Activated CD4-positive, alpha-beta T cell treated with anti-CD3 and anti-CD28 coated beads, Interleukin-2, amount 50 U/mL, for 16 hours (primary cell): ENCODE data around the gene KATNAL1.
A peak's percentile ranks its signal among the peaks of the same experiment; 100 is the strongest.
"Not testable (repeated sequence)": the region's sequence is repeated elsewhere in the genome, so short reads cannot be mapped to it uniquely, and the experiment has no call there.

Experiments
- DNase-seq: peaks from one replicate; pipeline ENCODE4 v3.0.0-alpha.2; 2020

Gene KATNAL1

DNA sequence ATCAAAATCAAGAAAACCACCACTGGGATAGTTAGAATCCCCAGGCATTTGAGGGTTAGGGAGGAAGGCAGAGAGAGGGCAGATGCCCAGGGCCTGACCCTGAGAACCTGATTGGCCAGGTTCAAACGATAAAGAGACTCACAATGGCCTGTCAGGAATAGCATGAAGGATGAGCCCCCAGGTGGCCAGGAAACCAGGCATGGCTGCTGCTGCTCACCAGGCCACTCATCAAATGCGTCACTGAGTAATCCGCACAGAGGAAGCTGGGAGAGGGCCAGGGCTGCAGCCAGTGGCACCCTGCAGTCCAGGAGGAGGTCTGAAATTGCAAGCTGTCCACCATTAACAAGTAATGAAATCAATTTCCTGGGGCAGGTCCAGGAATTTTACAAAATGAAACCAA lies 111.3 kb downstream of the KATNAL1 start:
- DNase-seq, result no peak

DNA sequence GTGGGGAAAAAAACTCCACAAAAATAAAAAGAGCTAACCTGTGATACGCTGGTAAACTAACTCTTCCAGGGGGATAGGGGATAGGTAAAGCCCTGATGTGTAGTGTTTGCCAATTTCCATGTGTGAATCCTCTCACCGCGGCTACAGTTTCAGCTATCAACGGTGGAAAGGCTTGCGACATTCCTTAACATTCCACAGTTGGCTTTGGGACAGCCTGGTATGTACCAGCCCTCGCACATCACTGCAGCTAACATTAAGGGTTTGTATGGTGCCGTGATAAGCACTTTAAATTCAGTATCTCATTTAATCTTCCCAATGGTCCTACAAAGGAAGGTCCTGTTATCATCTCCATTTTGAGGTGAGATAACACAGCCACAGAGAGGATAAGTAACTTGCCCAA lies 112.4 kb downstream of the KATNAL1 start:
- DNase-seq, result no peak

DNA sequence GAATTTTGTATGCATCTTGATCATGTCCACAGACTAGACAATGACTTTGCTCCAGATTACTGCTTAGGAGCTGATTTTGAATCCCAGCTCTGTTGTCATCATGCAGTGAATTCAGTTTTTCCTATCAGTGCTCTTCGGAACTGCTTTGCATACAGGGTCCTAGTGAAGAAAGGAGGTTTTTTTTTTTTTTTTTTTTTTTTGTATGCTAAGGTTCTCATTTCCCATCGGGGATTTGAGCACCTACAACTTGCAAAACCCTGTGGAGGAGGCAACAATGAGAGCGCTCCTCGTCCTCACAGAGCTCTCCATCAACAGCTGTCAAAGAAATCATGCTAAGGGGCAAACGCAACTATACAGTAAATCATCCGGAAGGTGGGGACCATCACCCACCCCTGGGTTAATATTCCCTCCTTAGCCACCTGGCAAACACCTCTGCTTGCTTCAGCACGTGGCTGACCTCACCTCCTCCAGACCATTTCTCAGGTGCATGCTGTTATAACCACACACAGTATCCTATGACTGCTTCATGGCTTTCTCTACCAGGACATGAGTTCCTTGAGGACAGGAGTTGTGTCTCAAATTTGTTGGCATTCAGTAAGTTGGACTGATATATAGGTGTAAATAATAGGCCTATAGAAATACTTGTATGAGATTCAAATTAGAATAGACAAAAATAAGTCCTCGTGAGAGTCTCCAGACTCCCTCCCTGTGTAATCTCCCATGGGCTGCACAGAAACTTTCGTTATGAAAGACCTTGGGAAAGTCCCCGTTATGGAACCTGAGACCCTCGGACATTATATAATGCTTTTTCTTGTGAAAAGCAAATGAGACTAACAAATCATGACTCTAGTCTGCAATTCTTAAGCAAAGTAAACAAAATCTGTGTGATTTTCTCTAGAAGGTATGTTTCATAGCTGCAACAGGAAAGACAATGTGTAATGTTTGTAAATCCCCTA lies 113.8 kb downstream of the KATNAL1 start:
- DNase-seq, result no peak

DNA sequence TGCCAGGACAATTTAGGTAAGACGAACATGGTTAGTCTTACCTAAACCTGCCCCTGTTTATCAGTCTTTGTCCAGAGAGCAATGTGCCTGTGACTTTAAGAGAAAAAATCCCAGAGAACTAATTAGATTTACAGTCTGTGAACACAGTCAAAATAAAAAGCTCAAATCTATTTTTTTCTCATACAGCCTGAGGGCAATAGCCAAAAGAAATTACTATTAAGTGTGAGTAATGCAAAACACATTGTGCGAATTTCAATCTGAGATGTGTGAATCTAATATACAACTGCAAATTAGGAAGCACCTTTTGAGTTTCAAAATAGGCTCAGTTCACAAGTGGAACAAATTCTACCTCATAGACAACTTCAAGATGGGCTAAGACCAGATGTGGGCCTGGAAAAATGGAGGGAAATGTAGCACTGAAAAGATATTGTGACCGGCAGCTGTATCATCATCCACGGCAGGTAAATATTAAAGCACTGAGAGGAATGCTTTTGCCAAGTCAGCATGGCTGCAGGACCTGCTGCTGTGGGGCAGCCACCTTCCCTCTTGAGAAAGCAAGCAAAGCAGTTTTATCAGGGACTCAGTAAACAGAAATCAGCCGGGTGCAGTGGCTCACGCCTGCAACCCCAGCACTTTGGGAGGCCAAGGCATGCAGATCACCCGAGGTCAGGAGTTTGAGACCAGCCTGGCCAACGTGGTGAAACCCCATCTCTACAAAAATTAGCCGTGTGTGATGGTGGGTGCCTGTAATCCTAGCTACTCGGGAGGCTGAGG lies 114.8 kb downstream of the KATNAL1 start:
- no peak for DNase-seq

DNA sequence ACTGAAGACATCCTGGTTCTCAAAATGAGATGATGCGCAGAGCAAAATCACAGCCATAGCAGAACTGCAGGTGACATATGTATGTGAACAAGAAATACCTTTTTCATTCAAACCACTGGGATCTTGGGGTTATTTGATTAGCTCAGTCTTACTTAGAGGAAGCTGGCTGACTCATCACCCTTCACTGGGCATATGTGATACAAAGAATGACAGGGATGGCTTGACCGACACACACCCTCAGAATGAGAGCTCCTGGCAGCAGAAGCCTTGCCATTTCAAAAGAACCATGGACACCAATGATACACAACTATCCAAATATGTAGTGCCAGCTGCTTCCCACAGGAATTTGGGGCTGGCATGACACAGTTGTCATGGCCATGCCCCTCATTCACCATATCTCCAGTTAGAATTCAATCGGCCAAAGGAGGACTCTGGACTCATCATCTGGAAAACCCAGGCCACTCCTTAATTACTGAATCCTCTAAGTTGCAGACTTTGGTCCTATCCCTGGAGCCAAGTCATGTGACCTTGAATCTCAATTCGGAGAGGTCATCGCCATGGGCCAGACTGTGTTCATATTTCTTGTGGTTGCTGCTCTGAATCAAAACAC lies 115.8 kb downstream of the KATNAL1 start:
- DNase-seq, result no peak

DNA sequence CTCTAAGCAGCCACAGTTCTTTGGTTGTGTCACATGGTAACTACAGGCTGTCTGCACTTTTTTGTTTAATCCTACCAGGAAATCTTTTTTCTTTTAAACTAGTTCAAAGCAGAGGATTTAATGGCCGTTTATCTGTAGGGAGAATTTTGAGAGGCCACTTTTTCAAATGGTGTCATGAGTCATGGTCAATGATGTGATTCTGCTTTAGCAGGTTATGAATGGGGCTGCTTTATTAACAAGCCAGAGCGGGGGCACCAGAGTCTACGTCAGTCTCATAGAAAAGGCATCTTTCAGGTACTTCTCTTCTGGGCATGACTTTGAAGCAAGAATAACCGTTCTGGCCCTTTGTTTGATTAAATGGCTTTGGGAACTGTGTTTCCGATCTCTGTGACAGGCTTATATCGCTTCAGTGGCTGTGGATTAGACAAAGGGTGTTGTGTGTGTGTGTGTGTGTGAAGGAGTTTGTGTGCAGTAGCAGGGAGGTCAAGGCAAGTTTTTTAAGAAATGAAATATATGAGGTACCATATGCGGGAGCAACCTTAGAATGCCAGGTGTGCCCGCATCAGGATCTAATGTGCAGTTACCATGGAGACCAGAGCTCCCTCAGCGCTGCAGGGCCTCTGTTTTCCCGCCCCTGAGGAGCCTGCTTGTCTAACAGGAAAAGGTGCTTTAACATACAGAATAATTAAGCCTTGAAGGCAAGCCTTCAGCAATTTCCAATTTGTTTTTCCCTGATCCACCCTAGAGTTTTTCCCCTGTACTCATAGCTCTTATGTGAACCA lies 120.5 kb downstream of the KATNAL1 start:
- no peak for DNase-seq

DNA sequence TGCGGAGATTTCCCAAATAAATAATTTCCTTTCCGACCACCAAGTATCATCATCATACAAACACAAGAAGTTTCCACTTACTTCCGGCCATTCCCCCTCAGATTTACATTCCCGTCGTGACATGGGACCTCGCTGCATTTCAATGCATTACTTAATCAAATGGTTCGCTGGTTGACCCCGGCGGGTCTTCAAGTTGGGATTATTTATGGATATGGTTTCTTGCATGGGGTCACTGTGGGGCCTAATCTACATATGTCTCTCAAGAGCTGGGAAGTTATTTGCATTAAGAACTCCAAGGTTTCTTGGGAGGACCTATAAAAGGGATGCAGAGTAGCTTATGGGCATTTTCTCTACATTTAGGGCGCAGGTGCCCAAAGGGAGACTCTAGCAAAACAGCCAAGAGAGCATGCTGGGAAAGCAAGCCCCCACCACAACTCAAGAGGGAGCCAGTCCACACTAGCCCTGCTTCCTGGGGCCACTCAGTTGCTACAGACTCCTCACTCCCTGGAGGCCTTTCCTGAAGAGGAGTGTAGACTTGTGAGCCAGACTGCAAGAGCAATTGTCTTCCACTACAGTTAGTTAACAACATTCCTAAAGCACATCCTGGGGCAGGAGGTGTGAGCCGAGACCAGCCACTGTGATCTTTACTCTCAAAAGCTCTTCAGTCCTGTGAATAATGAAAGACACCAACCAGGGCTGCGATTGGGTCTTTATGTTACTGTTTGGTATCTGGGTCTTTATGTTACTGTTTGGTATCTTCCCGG lies 125.3 kb downstream of the KATNAL1 start:
- DNase-seq, result no peak

DNA sequence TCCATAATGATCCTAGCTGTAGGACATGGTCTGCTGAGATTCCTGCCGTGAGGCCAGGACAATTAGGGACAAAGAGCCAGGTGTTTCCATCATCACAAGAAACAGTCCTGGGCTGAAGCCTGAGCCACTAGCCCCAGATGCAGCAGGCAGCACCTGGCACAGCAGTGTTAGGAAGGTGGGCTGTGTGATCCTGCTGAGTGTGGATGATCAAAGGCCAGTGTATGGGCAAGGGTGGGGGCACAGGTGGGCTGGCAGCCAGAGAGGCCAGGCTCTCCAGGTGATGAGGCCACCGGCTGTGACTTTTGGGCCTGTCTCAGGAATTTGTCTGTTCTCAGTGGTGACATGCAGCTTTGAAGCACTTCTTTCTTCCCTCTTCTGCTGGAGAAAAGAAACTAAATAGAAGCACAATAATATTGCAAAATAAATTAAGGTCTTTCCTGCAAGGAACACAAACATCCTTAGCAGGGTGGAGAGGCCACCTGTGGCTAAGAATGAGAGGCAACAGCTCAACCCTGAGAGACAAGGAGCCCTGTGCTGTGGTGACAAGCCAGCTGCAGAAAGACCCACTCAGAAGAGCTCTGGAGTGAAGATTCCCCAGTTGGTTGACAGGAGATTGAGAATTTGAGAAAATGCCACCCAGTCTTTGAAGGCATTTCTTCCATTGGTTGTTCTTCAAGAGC lies 127.6 kb downstream of the KATNAL1 start:
- no peak for DNase-seq

DNA sequence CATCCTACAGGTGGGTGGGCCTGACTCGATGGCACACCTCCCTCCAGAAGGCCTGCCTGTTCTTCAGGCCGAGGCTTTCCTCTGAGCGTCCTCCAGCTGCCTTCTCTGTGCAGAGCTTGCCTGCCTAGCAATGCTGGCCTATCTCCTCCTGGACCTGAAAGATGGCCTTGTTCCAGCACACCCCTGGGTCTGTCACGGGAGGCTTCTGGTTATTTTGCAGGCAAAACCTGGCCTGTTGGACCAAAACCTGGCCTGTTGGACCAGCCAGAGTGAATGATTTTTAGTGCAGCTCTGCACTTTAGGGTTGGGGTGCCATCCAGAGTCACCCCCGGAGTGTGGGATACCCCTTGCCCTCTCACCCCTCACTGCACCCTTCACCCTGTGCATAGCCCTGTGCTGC lies 128.4 kb downstream of the KATNAL1 start:
- DNase-seq, result no peak

DNA sequence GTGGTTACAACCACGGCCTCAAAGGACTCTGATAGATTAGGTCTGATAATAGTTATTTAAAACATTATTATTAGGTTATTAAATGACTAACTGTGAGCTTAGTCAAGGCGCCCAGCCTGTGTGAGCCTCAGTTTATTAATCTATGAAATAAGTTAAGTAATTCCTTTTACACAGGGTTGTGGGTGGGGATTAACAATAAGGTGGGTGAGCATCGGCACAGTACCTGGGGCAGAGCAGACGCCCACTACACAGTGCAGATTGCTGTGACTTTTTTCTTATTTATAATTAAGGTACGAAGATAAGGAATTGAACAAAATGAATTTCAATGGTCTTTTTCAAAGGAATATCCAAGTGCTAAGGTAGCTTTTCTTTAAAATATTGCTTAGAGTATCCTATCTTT lies 132.2 kb downstream of the KATNAL1 start:
- DNase-seq, result no peak

DNA sequence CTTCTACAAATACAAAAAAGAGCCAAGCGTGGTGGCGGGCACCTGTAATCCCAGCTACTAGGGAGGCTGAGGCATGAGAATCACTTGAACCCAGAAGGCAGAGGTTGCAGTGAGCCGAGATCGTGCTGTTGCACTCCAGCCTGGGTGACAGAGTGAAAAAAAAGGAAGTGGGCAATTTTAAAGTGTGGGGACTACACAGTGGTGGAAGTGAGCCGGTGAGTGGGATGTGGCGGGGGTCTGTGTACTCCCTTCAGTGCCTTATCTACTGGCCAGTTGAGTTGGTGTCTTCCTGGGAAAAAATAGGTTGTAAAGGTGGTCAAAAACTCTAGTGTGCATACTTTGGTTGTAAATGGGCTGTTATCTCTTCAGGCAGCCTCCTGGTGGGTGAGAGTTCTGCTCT lies 133.1 kb downstream of the KATNAL1 start:
- not testable (repeated sequence) for DNase-seq

DNA sequence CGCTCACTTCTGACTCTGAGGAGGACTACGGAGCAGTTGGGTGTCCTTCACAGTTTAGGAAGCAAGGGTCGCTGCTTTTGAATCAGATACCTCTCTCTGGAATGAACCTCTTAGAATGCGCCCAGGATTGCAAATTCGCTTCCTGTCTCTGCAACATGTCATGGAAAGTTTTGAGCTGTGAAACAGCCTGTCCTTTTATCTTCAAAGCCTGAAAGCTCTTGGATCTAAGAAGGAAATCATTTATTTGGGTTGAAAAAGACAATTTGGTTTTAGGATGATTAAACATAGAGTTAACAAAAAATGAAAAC lies 134.1 kb downstream of the KATNAL1 start:
- no peak for DNase-seq

DNA sequence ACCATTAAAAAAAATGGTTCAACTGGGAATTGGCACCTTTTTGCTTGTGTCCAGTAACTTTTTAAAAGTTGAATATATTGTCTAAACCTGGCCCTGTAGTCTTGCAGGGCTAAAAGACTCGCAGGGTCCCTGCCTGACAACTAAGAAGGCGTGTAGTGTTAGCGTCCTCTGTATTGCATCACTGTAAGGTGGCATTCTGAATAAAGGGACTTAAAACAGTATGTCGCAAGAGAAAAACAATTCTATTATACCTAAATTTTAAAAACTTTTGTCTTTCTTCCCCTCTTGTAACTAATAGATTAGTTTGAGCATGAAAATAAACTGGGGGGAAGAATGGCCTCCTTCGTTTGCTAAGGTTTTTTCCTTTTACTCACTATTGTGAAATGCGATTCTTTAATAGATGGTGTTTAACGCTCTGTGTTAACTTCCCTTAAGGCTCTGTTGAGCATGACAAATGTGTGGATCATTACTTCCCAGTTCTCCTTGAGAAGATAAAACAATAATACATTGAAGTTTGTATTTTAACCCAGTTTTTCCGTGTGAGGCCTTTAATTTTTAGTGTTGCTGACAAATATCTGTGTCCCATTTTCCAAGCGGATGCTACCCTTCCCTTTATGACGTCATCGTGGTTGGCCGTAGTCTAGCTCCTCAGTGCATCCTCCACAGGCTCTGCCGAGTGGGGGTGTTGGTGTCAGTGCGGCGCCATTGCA lies 134.6 kb downstream of the KATNAL1 start:
- DNase-seq, result no peak

DNA sequence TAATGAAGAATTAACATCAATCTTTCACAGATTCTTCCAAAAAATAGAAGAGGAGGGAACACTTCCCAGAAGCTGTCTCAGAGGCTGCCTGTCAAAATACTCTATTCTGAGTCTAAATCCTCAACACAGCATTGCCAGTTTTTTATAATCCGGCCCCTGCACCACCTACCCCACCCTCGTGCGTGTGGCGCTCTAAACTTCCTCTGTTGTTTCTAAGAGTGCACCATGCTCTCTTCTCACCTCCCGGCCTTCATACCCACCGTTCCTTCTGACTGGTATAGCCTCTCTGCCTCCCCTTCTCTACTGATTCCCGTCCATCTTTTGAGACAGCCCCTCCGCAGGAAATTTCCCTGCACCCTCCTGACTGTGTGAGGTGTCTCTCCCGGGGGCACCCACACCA lies 136.8 kb downstream of the KATNAL1 start:
- no peak for DNase-seq

DNA sequence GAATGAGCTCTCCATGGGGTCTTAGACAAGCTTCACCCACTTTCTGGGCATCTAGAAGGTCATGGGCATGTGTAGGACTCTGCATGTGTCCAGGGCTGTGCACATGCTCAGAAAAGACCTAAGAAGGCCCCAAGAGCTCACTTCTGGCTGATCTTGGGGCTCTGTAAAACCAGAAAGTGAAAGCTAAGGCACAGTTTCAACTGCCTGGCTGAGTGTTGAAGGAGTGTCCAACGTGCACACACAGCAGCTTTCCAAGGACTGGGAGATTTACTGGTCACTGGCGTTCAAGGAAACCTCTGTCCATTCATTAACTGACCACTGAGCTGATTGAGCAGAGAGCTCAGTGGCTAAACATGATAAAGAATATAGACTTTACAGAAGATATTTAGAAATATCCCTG lies 137.9 kb downstream of the KATNAL1 start:
- DNase-seq, result no peak

DNA sequence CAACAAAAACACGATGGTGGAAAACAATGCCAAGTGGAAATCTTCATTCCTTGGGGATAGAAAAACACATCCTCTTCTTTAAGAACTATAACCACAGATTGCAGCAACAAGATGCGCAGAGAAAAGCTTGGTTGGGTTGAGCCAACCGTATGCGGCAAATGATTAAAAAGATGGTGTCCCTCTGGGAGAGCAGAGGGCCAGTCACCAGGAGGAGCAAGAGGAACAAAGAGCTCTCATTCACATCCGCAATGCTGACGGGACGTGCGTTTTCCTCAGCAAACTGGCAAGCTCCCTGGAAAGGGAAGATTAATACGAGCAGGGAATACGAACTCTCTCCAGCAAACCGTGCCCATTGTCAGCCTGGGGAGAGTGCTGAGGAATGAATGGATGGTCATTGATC lies 141.6 kb downstream of the KATNAL1 start:
- no peak for DNase-seq

DNA sequence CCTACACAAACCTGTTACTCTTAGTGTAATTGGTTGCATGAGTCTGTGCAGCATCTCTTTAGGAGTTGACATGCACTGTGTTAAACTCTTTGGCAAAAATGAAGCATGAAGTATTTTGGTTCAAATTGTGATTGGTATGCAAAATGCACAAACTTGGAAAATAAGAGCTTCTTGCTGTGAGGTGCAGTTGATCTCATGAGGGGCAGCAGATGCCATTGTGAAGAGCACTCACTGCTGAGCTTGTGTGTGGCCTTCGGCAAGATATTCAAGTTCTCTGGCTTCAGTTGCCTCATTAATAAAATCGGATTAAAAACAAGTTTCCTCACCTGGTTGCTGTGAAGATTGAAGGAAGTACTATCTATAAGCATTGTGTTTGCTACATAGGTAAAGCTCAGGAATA lies 142.3 kb downstream of the KATNAL1 start:
- no peak for DNase-seq

DNA sequence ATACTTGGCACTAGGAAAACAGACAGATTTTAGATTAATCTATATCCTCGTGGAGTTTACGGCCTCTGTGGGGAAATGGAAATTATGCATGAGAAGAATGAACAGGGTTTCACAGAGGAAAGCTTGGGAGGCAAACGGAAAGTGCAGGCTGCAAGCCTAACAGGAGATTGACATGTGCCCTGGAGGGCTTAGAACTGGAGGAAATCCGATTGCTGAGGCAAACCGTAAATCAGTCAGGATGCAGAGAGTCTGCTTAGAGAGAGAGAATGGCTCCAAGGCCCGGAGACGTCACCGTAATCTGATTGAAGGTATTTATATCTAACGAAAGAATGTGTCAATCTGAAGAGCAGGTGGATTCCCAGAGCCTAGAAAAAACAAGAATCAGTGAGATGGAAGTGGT lies 143.2 kb downstream of the KATNAL1 start:
- DNase-seq, result no peak

DNA sequence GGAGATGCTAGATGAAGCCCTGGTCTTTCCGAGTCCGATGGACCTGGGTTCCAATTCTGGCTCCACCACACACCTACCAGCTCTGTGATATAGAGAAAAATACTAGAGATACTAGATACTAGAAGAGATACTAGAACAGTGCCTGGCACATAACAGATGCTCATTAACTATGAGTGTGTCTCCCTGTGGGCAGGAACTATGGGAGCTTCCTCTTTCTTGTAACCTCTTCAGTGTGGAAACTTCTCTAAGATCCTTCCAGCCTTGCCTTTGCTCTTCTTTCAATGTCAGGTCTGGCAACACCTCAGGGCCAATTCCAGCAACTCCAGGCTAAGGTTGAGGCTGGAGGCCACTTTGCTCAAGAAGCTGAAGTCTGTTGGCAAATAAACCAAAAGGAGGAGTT lies 143.9 kb downstream of the KATNAL1 start:
- no peak for DNase-seq

DNA sequence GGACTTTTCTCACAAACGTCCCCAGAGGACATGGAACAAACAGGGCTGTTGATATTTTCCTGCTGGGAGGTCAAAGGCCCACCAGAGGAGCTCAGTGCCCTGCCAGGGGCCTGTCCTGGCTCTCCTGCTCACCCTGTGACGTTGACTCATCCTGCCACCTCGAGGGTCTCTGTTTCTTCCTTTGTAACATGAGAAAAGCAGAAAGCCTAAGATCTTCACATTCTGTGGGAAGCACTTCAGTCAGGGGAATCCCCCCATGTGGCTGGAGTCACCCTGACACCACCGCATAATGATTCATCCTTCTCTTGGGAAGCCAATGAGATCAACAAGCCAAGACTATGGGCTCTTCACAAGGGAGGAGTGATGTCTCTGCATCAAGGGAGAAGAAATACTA lies 147.9 kb downstream of the KATNAL1 start:
- DNase-seq, result peak; percentile 79
